Left renal pelvis (tissue), 4 donors: Measurements from ENCODE around the gene ZNF462. TPM values are rescaled to one million over a fixed set of nuclear protein-coding genes. Genes with fewer than 3 reads are reported as not detected.
"Not testable (repeated sequence)": the region's sequence is repeated elsewhere in the genome, so short reads cannot be mapped to it uniquely, and the experiment has no call there.

Experiments
- DNase-seq, 4 donors: peaks; one replicate each; pipeline ENCODE4 v3.0.0-alpha.2; 2013; ENCODE audit warnings: low read depth in 4 of 4, low spot score in 3 of 4
- polyA plus RNA-seq, 4 donors: library from polyadenylated mRNA; unstranded; fragments of 120-200 nt; gene quantifications; one replicate each; pipeline ENCODE4 v1.2.1, GENCODE V29; 2013; ENCODE audit not compliant: insufficient read length in 4 of 4

Gene ZNF462
- polyA plus RNA-seq, 4 donors, result 13.7 to 31.9 (median 26.6) TPM

- DNase-seq, result no peak
Measured at GRCh38 chr9:106958955-106959657, 96.1 kb downstream of the ZNF462 start.

DNA sequence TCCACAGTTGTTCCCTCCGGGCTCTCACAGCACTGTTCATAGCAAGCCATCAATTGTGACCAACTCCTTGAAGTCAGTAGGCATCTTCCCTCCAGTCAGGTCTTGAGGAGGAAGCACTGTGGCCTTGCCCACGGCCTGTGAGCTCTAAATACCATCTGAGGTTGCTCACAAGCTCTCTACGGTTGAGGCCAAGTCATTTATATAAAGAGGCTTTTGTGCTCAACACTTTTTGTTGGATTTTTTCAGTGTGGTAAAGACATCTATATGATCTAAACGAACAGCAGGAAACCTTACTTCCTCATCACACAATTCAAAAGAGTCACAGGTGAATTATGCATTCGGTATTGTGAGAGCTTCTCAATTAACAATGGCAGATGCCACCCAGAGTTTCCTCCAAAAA, 97.3 kb downstream of the ZNF462 start:
- no peak for DNase-seq

DNA sequence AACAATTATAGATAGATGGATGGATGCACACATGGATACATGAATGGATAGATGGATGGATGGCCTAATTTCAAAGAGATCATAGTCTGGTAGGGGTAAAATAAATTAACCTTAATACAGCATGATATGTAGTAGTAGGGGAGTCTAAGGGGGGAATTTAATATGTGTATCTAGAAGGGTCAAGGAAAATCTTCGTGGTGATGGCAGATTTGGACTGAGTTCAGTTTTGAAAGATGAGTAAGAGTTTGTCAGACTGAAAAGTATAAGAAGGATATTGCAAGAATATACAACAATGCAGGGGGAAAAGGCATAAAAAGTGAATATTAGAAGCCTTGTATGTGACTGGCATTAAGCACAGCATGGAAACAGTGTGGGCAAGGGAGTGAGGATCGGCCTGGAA, 98.7 kb downstream of the ZNF462 start:
- no peak for DNase-seq

DNA sequence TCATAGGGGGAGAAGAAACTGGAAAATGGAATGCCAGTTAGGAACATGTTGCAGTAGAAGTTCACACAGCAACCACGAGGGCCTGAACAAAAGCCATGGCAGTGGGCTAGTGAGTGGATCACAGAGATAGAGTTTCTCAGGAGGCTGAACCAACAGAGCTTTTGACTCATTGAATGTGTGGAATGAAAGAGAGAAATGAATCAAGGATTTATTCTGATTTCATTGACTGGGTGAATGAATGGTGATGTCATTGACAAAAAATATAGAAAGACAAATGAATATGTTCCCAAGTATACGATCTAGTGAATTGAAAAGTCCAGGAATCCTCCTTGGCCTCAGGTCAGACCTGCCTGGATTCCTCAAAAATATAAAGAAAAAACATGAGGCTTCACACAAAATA, 99.2 kb downstream of the ZNF462 start:
- no peak for DNase-seq

- no peak for DNase-seq
Measured at GRCh38 chr9:106962615-106963363, 99.8 kb downstream of the ZNF462 start.

DNA sequence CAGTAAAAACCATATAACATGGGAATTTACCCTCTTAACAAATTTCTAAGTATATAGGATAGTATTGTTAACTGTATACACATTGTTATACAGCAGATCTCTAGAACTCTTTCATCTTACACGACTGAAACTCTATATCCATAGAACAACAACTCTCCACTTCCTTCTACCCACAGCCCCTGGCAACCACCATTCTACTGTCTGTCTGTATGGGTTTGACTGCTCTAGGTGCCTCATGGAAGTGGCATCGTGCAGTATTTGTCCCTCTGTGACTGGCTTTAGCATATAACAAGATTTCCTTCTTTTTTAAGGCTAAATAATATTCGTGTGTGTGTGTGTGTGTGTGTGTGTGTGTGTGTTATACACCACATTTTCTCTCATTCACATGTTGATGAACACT, 100.7 kb downstream of the ZNF462 start:
- no peak for DNase-seq

DNA sequence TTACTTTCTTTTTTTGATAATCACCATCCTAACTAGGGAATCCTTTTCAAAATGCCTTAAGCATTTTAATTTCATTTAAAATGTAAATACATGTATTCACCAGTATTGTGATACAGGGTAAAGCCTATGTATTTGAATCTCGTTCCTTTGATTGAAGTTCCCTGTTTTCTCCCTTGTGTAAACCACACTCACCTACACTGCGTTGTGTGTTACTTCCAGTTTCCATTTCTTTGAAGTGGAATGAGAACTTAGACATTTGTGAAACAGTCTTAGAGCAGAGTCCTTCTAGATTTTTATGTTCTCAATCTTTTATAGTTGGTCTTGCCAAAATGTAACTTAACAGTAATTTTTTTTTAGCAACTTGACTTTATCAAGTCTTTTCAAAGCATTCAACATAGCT, 101.4 kb downstream of the ZNF462 start:
- DNase-seq, result no peak

DNA sequence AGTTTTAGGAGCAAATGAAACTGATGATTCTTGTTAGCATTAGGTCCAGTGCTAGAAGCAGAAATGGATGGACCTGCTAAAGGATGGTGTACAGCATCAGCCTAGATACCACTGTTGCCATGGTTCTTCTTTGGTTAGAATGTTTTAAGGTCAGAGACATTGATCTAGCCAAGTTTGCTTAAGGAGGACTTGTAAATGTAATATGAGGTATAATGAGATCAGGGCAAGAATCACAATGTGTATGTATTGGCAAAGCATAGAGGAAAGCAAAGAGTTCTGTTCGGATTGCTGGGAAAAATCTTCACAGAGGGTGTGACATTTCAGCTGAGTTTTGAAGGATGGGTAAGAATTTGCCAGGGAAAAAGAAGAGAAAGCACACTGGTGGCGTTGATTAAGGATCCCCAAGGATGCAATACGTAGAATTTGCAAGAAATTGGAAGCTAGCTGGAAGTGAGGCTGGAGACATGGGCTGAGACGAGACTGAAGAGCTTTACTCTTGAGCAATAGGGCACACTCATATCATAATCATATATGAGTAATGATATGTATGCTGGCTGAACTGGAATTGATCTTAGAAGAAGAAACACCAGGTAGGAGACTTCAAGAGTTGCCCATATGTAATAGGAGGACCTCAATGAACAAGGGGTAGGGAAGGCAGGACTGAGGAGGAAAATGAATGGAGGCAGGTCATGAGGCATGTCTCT, 102.0 kb downstream of the ZNF462 start:
- no peak for DNase-seq

- DNase-seq, result no peak
Measured at GRCh38 chr9:106966481-106966880, 103.5 kb downstream of the ZNF462 start.

GRCh38 chr9:106969696-106970095, 106.7 kb downstream of the ZNF462 start:
- no peak for DNase-seq

DNA sequence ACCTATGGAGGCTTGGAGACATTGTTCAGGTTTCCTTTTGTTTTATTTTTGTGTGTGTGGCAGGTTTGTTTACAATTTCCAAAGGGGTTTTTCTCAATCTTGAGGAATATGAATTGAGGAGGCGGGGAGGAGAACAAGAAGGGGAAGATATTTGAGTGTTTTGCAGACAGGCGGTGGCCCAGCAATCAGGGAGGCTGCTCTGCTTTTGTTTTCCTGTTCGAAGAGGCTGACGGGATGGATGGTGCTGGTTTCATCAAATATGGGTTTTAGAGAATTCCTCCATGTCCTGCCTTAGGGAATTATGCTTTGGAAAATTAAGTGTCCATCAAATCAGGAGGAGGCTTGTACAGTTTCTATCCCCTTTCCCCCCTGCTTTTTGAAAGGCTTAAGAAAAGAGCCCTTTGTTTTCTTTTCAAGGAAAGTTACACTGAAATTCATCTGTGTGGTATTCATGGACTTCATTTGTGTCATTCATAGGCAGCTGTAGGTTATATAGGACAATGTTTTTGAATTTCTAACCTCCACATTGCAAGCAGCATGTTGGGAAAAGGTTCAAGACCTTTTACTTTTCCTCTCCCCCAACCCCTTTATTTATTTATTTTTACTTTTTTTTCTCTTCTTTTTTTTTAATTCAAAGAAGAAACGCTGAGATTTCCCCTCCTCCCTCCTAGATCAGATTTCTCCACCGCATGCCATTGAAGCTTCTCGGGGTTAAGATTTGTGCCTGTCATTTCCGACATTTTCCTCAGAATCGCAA, 107.4 kb downstream of the ZNF462 start:
- DNase-seq, result no peak

DNA sequence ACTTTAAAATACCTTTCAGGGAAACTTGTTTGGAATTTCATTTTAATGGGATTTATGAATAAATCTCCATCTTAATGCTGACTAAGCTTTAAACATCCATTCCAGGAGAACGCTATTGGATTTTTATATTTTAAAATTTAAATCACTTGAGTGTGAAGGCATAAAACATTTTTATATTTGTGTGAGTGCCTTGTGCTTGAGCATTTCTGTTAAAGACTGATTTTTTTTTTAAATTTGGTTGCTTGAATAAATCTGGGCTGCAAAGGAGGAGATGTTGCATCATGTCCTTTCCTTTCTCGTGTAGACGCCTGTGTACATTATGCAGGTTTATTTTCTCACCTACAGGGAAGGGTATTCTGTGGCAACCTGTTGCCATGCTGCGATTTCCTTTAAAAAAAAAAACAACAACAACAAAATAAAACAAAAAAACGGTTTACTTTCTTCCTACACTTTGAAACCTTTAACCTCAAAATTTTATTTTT, 108.1 kb downstream of the ZNF462 start:
- no peak for DNase-seq

DNA sequence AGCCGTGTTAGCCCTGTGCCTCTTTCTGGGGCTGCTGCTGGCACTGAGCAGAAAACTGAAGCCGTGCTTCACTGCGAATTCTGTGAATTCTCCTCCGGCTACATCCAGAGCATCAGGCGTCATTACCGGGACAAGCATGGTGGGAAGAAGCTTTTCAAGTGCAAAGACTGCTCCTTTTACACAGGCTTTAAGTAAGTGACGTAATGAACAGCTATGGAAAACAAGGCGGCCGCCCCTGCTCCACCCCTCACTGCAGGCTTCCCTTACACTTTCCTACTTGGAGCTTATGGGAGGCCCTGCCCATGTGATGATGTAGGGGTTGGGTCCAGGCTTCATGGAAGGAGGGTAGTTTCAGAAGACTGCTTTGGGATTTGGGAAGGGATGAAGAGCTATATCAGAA, 109.1 kb downstream of the ZNF462 start:
- no peak for DNase-seq

DNA sequence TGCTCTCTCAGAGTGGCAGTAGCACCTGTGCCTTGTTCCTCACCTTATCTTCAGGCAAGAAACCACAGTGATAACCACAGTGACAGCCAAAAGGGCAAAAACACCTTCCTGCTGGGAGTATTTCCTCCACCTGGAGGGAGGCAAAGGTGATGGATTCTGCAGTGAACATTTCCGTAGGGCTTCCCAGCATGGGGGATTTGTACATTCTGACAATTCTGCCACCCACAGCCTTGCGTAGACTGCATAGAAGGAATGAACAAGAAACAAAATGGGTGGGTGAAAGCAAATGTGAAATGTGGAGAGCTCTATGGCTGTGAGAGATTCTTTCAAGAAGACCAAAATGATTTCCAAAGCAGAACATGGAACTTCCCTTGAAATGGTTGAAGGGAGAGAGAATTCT, 111.4 kb downstream of the ZNF462 start:
- DNase-seq, result no peak

- DNase-seq, result no peak
Measured at GRCh38 chr9:106976772-106977171, 113.8 kb downstream of the ZNF462 start.

DNA sequence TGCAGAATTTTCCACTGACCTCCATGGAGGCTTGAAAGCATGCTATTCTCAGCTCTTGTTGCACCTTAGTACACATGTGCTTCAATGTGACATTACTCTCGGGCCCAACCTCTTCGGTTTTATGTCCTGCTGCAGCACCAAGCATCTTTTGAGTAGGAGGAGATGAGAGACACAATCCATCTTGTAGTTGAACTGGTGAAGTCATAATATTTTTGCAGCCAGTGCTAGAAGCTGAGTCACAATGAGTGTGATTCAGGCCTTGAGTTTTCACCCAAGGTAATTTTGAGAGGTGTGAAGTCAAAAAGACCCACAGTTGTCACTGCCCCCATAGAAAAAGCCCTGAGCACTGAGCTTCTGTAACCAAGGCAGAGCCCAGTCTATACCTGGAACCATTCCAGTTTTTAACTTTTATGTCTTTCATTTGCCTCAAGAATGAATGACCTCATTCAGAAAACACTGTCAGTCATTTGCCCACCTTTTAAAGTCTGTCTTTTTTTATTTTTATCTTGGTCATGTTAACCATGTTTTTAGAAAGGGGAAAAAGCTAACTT, 117.7 kb downstream of the ZNF462 start:
- DNase-seq, result no peak

- DNase-seq, result no peak
Measured at GRCh38 chr9:106981396-106982287, 118.7 kb downstream of the ZNF462 start.

DNA sequence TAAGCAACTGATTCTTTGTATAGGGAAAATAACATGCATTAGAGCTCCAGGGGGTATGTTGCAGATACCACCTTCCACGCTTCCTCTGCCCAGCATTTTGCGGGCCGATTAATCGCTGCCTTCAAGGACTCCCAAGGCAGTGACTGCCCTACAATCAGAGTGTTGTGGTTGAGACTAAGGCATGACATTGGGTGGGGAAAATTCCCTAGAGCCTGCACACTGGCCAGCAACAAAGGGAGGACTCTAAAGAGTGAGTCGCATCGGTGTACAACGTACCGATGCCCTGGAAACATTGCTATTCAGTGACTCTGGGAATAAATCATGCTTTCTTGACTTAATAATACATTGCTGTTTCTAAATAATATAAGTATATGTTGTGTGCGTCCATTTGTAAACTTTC, 119.7 kb downstream of the ZNF462 start:
- no peak for DNase-seq

GRCh38 chr9:106983346-106983745, 120.4 kb downstream of the ZNF462 start:
- no peak for DNase-seq

DNA sequence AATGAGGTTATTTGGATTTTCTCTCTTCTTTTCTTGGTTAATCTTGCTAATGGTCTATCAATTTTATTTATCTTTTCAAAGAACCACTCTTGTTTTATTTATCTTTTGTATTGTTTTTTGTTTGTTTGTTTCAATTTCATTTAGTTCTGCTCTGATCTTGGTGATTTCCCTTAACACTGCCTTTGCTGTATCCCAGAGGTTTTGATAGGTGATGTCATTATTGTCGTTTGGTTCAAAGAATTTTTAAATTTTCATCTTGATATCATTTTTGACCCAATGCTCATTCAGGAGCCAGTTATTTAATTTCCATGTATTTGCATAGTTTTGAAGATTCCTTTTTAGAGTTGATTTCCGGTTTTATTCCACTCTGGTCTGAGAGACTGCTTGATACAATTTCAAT, 126.9 kb downstream of the ZNF462 start:
- not testable (repeated sequence) for DNase-seq
